ENCODE results near the gene LRRN4CL. TPM values are rescaled to one million over a fixed set of nuclear protein-coding genes. Genes with fewer than 3 reads are reported as not detected.

Gene LRRN4CL
- total and polyA plus RNA-seq, 9 of the 15 experiments (the other 6 are each of a cell fraction or from before 2014, with no cell fraction given): 0.03 to 0.11 (median 0.05) TPM; not detected in 4

- no peak for TF ChIP-seq SPI1 (IDR thresholded peaks at IDR 0.05; ENCODE audit: borderline replicate concordance, low read depth, low read length)
- no peak for TF ChIP-seq OTX1 (CRISPR knock-in tag; IDR thresholded peaks at IDR 0.05)
- peak; percentile 82 for TF ChIP-seq ZNF740 (CRISPR knock-in tag; IDR thresholded peaks at IDR 0.05)
- no peak for TF ChIP-seq ZNF740 (tag; IDR thresholded peaks at IDR 0.05)
- TF ChIP-seq GMEB1 (CRISPR knock-in tag; IDR thresholded peaks at IDR 0.05): no peak
- no peak for TF ChIP-seq SMAD4 (CRISPR knock-in tag; conservative IDR thresholded peaks at IDR 0.05)
- no peak for TF ChIP-seq FOXJ3 (CRISPR knock-in tag; IDR thresholded peaks at IDR 0.05)
- no peak for TF ChIP-seq PTBP1 (IDR thresholded peaks at IDR 0.05; ENCODE audit: low read depth, low read length)
- TF ChIP-seq CBFB (CRISPR knock-in tag; IDR thresholded peaks at IDR 0.05): 0 out of 2 replicates have a peak, but pooled peaks have one; percentile 38
- TF ChIP-seq, protein P1, sequence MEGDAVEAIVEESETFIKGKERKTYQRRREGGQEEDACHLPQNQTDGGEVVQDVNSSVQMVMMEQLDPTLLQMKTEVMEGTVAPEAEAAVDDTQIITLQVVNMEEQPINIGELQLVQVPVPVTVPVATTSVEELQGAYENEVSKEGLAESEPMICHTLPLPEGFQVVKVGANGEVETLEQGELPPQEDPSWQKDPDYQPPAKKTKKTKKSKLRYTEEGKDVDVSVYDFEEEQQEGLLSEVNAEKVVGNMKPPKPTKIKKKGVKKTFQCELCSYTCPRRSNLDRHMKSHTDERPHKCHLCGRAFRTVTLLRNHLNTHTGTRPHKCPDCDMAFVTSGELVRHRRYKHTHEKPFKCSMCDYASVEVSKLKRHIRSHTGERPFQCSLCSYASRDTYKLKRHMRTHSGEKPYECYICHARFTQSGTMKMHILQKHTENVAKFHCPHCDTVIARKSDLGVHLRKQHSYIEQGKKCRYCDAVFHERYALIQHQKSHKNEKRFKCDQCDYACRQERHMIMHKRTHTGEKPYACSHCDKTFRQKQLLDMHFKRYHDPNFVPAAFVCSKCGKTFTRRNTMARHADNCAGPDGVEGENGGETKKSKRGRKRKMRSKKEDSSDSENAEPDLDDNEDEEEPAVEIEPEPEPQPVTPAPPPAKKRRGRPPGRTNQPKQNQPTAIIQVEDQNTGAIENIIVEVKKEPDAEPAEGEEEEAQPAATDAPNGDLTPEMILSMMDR (IDR thresholded peaks at IDR 0.05 in 2 of 3, conservative IDR thresholded peaks at IDR 0.05 in 1 of 3; ENCODE audit: insufficient read depth in 2 of 3, low read depth in 1 of 3, low read length in 3 of 3): no peak
- no peak for TF ChIP-seq NCOR1 (IDR thresholded peaks at IDR 0.05)
- no peak for TF ChIP-seq ZNF561 (CRISPR knock-in tag; conservative IDR thresholded peaks at IDR 0.05)
- no peak for TF ChIP-seq ZNF124 (CRISPR knock-in tag; IDR thresholded peaks at IDR 0.05)
- TF ChIP-seq MTA1 (IDR thresholded peaks at IDR 0.05; ENCODE audit: borderline replicate concordance): no peak
- no peak for TF ChIP-seq ZNF449 (CRISPR knock-in tag; IDR thresholded peaks at IDR 0.05)
- no peak for TF ChIP-seq ELF4 (CRISPR knock-in tag; IDR thresholded peaks at IDR 0.05)
- no peak for TF ChIP-seq PCBP2 (IDR thresholded peaks at IDR 0.05; ENCODE audit: low read depth, low read length, poor library complexity, severe bottlenecking)
- no peak for TF ChIP-seq TGIF2 (CRISPR knock-in tag; IDR thresholded peaks at IDR 0.05)
- TF ChIP-seq ETS1 (conservative IDR thresholded peaks at IDR 0.05; ENCODE audit: control insufficient read depth, low read depth, low read length): no peak
- TF ChIP-seq HDAC3 (IDR thresholded peaks at IDR 0.05; ENCODE audit: borderline replicate concordance, partially characterized antibody): no peak
- TF ChIP-seq, protein P2, sequence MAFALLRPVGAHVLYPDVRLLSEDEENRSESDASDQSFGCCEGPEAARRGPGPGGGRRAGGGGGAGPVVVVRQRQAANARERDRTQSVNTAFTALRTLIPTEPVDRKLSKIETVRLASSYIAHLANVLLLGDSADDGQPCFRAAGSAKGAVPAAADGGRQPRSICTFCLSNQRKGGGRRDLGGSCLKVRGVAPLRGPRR (CRISPR knock-in tag; IDR thresholded peaks at IDR 0.05): no peak
- TF ChIP-seq ZNF668 (CRISPR knock-in tag; IDR thresholded peaks at IDR 0.05): no peak
These were observed 18.0 kb upstream of the LRRN4CL start, which contains the start of the genes BSCL2 and GNG3 (continued) for GRCh38 chr11:62707277-62707861.

Data from K562 (cell line).